HG03060 (cell line): Measurements from ENCODE around the gene COL26A1.
"Not testable (repeated sequence)": the region's sequence is repeated elsewhere in the genome, so short reads cannot be mapped to it uniquely, and the experiment has no call there.

Experiments
- ATAC-seq: cut with Tn5 transposase; IDR thresholded peaks from one replicate; pipeline ENCODE4 v1.9.1; 2021; ENCODE audit warnings: low read depth, moderate number of reproducible peaks; ENCODE audit not compliant: unreplicated experiment

COL26A1 gene

GRCh38 chr7:101362334-101363195, at the start of gene COL26A1:
Gene COL26A1, plus strand, starts transcription at chr7:101362875. Its CDS starts 158 bp downstream, at chr7:101363033.
- ATAC-seq = no peak

GRCh38 chr7:101315336-101315735, 47.3 kb upstream of the COL26A1 start:
- no peak for ATAC-seq

GRCh38 chr7:101319401-101319800, 43.3 kb upstream of the COL26A1 start:
- no peak for ATAC-seq

- ATAC-seq = no peak
Observed at GRCh38 chr7:101321491-101322401, 40.9 kb upstream of the COL26A1 start, which contains the start of gene IFT22. Gene IFT22, minus strand, starts transcription at chr7:101321812. Its CDS starts 103 bp downstream, at chr7:101321709.

- no peak for ATAC-seq
Observed at GRCh38 chr7:101328159-101328558, 34.5 kb upstream of the COL26A1 start.

- ATAC-seq = no peak
Observed at GRCh38 chr7:101330011-101330484, 32.6 kb upstream of the COL26A1 start.

- ATAC-seq = no peak
Observed at GRCh38 chr7:101332026-101332425, 30.6 kb upstream of the COL26A1 start.

GRCh38 chr7:101333912-101334311, 28.8 kb upstream of the COL26A1 start:
- no peak for ATAC-seq

- no peak for ATAC-seq
Observed at GRCh38 chr7:101340379-101340778, 22.3 kb upstream of the COL26A1 start.

- ATAC-seq = no peak
Observed at GRCh38 chr7:101342892-101343291, 19.8 kb upstream of the COL26A1 start.

GRCh38 chr7:101347477-101347876, 15.2 kb upstream of the COL26A1 start:
- no peak for ATAC-seq

- not testable (repeated sequence) for ATAC-seq
Observed at GRCh38 chr7:101348456-101349067, 14.1 kb upstream of the COL26A1 start.

GRCh38 chr7:101349300-101349699, 13.4 kb upstream of the COL26A1 start:
- ATAC-seq = not testable (repeated sequence)

- no peak for ATAC-seq
Observed at GRCh38 chr7:101352920-101353308, 9.8 kb upstream of the COL26A1 start.

- no peak for ATAC-seq
Observed at GRCh38 chr7:101357433-101357832, 5.2 kb upstream of the COL26A1 start.

- no peak for ATAC-seq
Observed at GRCh38 chr7:101363196-101363733, 590 bp downstream of the COL26A1 start.

GRCh38 chr7:101363734-101364374, 1.2 kb downstream of the COL26A1 start:
- ATAC-seq = no peak

GRCh38 chr7:101365956-101366355, 3.3 kb downstream of the COL26A1 start:
- no peak for ATAC-seq

GRCh38 chr7:101367676-101368075, 5.0 kb downstream of the COL26A1 start:
- no peak for ATAC-seq
